Right atrium auricular region (tissue), 2 donors: ENCODE data around the gene PROX2. TPM values are rescaled to one million over a fixed set of nuclear protein-coding genes. Genes with fewer than 3 reads are reported as not detected.

Source experiments
- DNase-seq: peaks from one replicate; pipeline ENCODE4 v3.0.0-alpha.2; 2019; ENCODE audit warnings: low spot score
- H3K27ac ChIP-seq, 2 donors: fragments of 200-600 bp; sonication (generic); 1 replicate in 1 of 2; 2 replicates in 1 of 2; pipeline ENCODE4 v1.5.1; 2016 to 2019
- H3K27me3 ChIP-seq, 2 donors: fragments of 200-600 bp; sonication (generic); one replicate each; pipeline versions ENCODE4 v1.5.1 to v1.6.0; 2017 to 2019
- H3K36me3 ChIP-seq: fragments of 200-600 bp; sonication (generic); one replicate; pipeline ENCODE4 v1.5.1; 2016
- H3K4me1 ChIP-seq, 2 donors: fragments of 200-600 bp; sonication (generic); one replicate each; pipeline versions ENCODE4 v1.5.1 to v1.6.0; 2017 to 2019
- H3K4me3 ChIP-seq, 2 donors: fragments of 200-600 bp; sonication (generic); 1 replicate in 1 of 2; 2 replicates in 1 of 2; pipeline ENCODE4 v1.5.1; 2017 to 2019; ENCODE audit warnings: mild to moderate bottlenecking in 1 of 2, moderate library complexity in 1 of 2
- H3K9me3 ChIP-seq, 2 donors: fragments of 200-600 bp; sonication (generic); one replicate each; pipeline ENCODE4 v1.5.1; 2019
- CTCF ChIP-seq, 2 donors: fragments of 200-600 bp; sonication (generic); IDR thresholded peaks; one replicate each; pipeline ENCODE4 v1.5.1; 2019; ENCODE audit warnings: antibody characterized with exemption in 2 of 2
- total RNA-seq, 2 donors: library from RNA; depleted of rRNA; stranded (reverse); fragments of >200 nt; gene quantifications; one replicate each; pipeline ENCODE4 v1.1.0, GENCODE V29; 2016

PROX2 gene
- total RNA-seq, 2 donors from 2014 or later, result not detected

GRCh38 chr14:74855021-74855420 is 20.9 kb downstream of the PROX2 start:
- no peak for TF ChIP-seq CTCF (IDR thresholded peaks at IDR 0.05)
- no peak overlapping the region for H3K27ac ChIP-seq

DNA sequence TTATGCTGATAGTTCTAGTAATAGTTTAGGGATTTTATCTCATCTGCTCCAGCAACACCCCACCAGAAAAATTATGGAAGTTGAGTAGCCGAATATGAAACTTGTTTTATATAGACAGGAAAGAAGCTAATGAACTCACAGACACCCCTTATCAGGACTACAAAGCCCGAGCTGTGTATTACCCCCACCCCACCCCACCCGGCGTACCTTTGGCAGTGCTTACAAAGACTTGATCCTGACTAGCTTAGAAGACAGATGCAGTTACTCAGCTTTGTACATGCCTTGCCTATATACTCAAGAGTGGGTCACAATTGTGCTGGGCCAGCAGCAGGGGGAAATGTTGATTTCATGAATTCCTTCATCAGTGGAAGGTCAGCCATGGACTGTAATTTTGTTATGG is 22.4 kb downstream of the PROX2 start:
- Histone ChIP-seq H3K9me3 (no peaks in the 10 kb centered on the region), H3K27me3 (no peaks in the 10 kb centered on the region), H3K36me3 (no peaks in the 10 kb centered on the region), H3K27ac (no peak overlapping the region), H3K4me3 (no peak overlapping the region), H3K4me1 (no peaks in the 10 kb centered on the region)
- DNase-seq, result no peak
- TF ChIP-seq CTCF (IDR thresholded peaks at IDR 0.05), result no peak

More at GRCh38 chr14:74855021-74855420, 20.9 kb downstream of the PROX2 start:
- no peaks in the 10 kb centered on the region for H3K27me3 ChIP-seq
- H3K4me1 ChIP-seq, result no peaks in the 10 kb centered on the region
- H3K9me3 ChIP-seq, result no peaks in the 10 kb centered on the region
- H3K4me3 ChIP-seq, result no peak overlapping the region
- no peak for DNase-seq
- no peaks in the 10 kb centered on the region for H3K36me3 ChIP-seq

GRCh38 chr14:74852922-74853530 is 22.9 kb downstream of the PROX2 start:
- no peak overlapping the region for H3K27ac ChIP-seq
- no peak overlapping the region for H3K4me3 ChIP-seq
- TF ChIP-seq CTCF (IDR thresholded peaks at IDR 0.05), result no peak

GRCh38 chr14:74848768-74849167 is 27.2 kb downstream of the PROX2 start:
- H3K27me3 ChIP-seq, result no peaks in the 10 kb centered on the region
- no peaks in the 10 kb centered on the region for H3K4me1 ChIP-seq
- no peak overlapping the region for H3K27ac ChIP-seq
- TF ChIP-seq CTCF (IDR thresholded peaks at IDR 0.05), result no peak
- no peak overlapping the region for H3K4me3 ChIP-seq
- no peak for DNase-seq
- no peaks in the 10 kb centered on the region for H3K36me3 ChIP-seq
- no peaks in the 10 kb centered on the region for H3K9me3 ChIP-seq

More at GRCh38 chr14:74852922-74853530, 22.9 kb downstream of the PROX2 start:
- Histone ChIP-seq H3K27me3 (no peaks in the 10 kb centered on the region), H3K4me1 (no peaks in the 10 kb centered on the region), H3K9me3 (no peaks in the 10 kb centered on the region), H3K36me3 (no peaks in the 10 kb centered on the region)
- no peak for DNase-seq

GRCh38 chr14:74846968-74847665 is 28.8 kb downstream of the PROX2 start:
- Histone ChIP-seq H3K9me3 (no peaks in the 10 kb centered on the region), H3K4me1 (no peaks in the 10 kb centered on the region), H3K36me3 (no peaks in the 10 kb centered on the region), H3K27me3 (no peaks in the 10 kb centered on the region), H3K27ac (no peak overlapping the region), H3K4me3 (no peak overlapping the region)
- DNase-seq, result no peak
- no peak for TF ChIP-seq CTCF (IDR thresholded peaks at IDR 0.05)
